K562 (cell line): ENCODE results near the gene MTOR. TPM values are rescaled to one million over a fixed set of nuclear protein-coding genes. Genes with fewer than 3 reads are reported as not detected.

Experiments
- ATAC-seq: fragments of 200-7000 bp; cut with Tn5 transposase; 3 replicates; pipeline ENCODE4 v1.9.1; 2020; ENCODE audit warnings: moderate library complexity
- BruUV-seq: library from RNA; stranded (reverse); fragments of 400-500 nt; replicated peaks from 2 replicates; lab custom pipeline; 2021; lab: Mats Ljungman, UMichigan
- CTCF ChIA-PET: fragments of 300-600 bp; formaldehyde crosslinking; extraction: SDS; loops from one replicate; lab custom pipeline; 2021; ENCODE audit warnings: low intra/inter-chr PET ratio; lab: Yijun Ruan, JAX
- POLR2A ChIA-PET: fragments of 300-600, 350-650 bp; sonication (Branson Sonifier 250); formaldehyde crosslinking; extraction: SDS; loops from one replicate; lab custom pipeline; 2021; ENCODE audit warnings: antibody characterized with exemption, inconsistent platforms; lab: Yijun Ruan, JAX
- DNase-seq, 4 experiments: peaks; one replicate each; pipeline versions ENCODE4 v3.0.0 to v3.0.0-alpha.2; 2011 to 2018; ENCODE audit warnings: low spot score in 3 of 4, mixed read lengths in 3 of 4; ENCODE audit errors: extremely low read depth in 1 of 4
- FAIRE-seq: peaks from 2 replicates; lab custom pipeline; 2011; peaks lifted over from hg19 to GRCh38; lab: Jason Lieb, UNC
- H2AFZ ChIP-seq: 2 replicates; pipeline ENCODE4 v1.6.0; 2011; ENCODE audit warnings: low read depth, low read length, control low read depth, inconsistent platforms
- H3K27ac ChIP-seq: fragments of 200-600 bp; 3 replicates; pipeline ENCODE4 v1.8.0; 2011; ENCODE audit warnings: low read depth, mild to moderate bottlenecking, control low read depth, inconsistent platforms, low read length, moderate library complexity, mixed read lengths; ENCODE audit errors: extremely low read depth
- H3K27me3 ChIP-seq, 2 experiments: fragments of 300-600 bp in 1 of 2; 2 replicates in 1 of 2; 3 replicates in 1 of 2; pipeline versions ENCODE4 v1.6.0 to v1.8.0; 2011; ENCODE audit warnings: inconsistent platforms in 2 of 2, low read length in 2 of 2, mild to moderate bottlenecking in 1 of 2, mixed read lengths in 1 of 2, moderate library complexity in 1 of 2; ENCODE audit not compliant: control insufficient read depth in 2 of 2, insufficient read depth in 2 of 2
- H3K36me3 ChIP-seq: fragments of 300-600 bp; 3 replicates; pipeline ENCODE4 v1.8.0; 2011; ENCODE audit warnings: mild to moderate bottlenecking, low read length, inconsistent platforms; ENCODE audit not compliant: control insufficient read depth, insufficient read depth
- H3K4me1 ChIP-seq, 2 experiments: fragments of 200-600 bp in 1 of 2; replicated peaks in 1 of 2; 2 replicates in 1 of 2; 3 replicates in 1 of 2; pipeline versions ENCODE4 v1.5.1 to v1.8.0; 2011; ENCODE audit warnings: inconsistent platforms in 2 of 2, low read length in 2 of 2, mild to moderate bottlenecking in 1 of 2, mixed read lengths in 1 of 2, moderate library complexity in 1 of 2; ENCODE audit not compliant: control insufficient read depth in 2 of 2, insufficient read depth in 2 of 2
- H3K4me2 ChIP-seq: 2 replicates; pipeline ENCODE4 v1.6.1; 2011; ENCODE audit warnings: low read length, control low read depth, inconsistent platforms, mixed read lengths; ENCODE audit not compliant: insufficient read depth
- H3K4me3 ChIP-seq: fragments of 200-600 bp; sonication (generic), shearing (Covaris generic); 2 replicates; pipeline ENCODE4 v1.5.1; 2016; ENCODE audit warnings: control low read depth, inconsistent platforms
- H3K79me2 ChIP-seq: fragments of 200-600 bp; 3 replicates; pipeline ENCODE4 v1.8.0; 2011; ENCODE audit warnings: low read length, inconsistent platforms; ENCODE audit not compliant: control insufficient read depth, insufficient read depth
- H3K9ac ChIP-seq, 2 experiments: 2 replicates each; pipeline versions ENCODE4 v1.6.0 to v1.6.1; 2011; ENCODE audit warnings: low read depth in 2 of 2, low read length in 2 of 2, control low read depth in 1 of 2, inconsistent platforms in 1 of 2, mild to moderate bottlenecking in 1 of 2, mixed read lengths in 1 of 2; ENCODE audit not compliant: insufficient read depth in 1 of 2
- H3K9me1 ChIP-seq: one replicate; pipeline ENCODE4 v1.6.0; 2011; ENCODE audit warnings: inconsistent platforms, mild to moderate bottlenecking, low read length, moderate library complexity; ENCODE audit not compliant: control insufficient read depth, insufficient read depth
- H3K9me3 ChIP-seq: replicated peaks from 2 replicates; pipeline ENCODE4 v1.5.1; 2011; ENCODE audit warnings: low read depth, low read length, inconsistent platforms; ENCODE audit not compliant: control insufficient read depth, insufficient read depth
- H4K20me1 ChIP-seq: replicated peaks from 2 replicates; pipeline ENCODE4 v1.6.1; 2011; ENCODE audit warnings: low read length, inconsistent platforms, mixed read lengths; ENCODE audit not compliant: control insufficient read depth, insufficient read depth
- CREB5 ChIP-seq: fragments of 250-450 bp; sonication (Bioruptor Pico); IDR thresholded peaks from 2 replicates; pipeline ENCODE4 v1.5.0; 2020; ENCODE audit warnings: mild to moderate bottlenecking
- ESRRA ChIP-seq: fragments of 450-650 bp; IDR thresholded peaks from 2 replicates; pipeline ENCODE4 v1.6.1; 2014; ENCODE audit warnings: low read depth, mild to moderate bottlenecking, moderate library complexity, borderline replicate concordance
- HLTF ChIP-seq: fragments of 450-650 bp; IDR thresholded peaks from 2 replicates; pipeline ENCODE4 v1.6.1; 2016
- ZHX1 ChIP-seq: fragments of 150-350 bp; conservative IDR thresholded peaks from 2 replicates; pipeline ENCODE4 v1.6.1; 2014; ENCODE audit warnings: low read length
- ZNF282 ChIP-seq: sonication (generic); formaldehyde crosslinking; IDR thresholded peaks from 2 replicates; pipeline ENCODE4 v1.8.1; 2023; ENCODE audit warnings: missing genetic modification reagents
- WGBS: fragments of 100-300 bp; shearing (Covaris generic); methylation state at CpG from one replicate; pipeline ENCODE4 v1.1.6; 2016; ENCODE audit warnings: low coverage, mixed read lengths; ENCODE audit not compliant: insufficient coverage; ENCODE audit errors: missing lambda C conversion rate; 5-methylcytosine and 5-hydroxymethylcytosine counted together
- in situ Hi-C: fragments of 300-500 bp; cut with MboI; formaldehyde crosslinking; loops from 4 replicates; pipeline ENCODE4 v1.15.0; 2018; ENCODE audit warnings: inconsistent platforms, mixed read lengths
- intact Hi-C: fragments of 100-400 bp; cut with micrococcal nuclease; formaldehyde crosslinking; loops from 2 replicates; pipeline ENCODE4 v1.14.2; 2022
- polyA plus RNA-seq, 8 experiments: library from polyadenylated mRNA; depleted of rRNA in 4 of 8; stranded (reverse) in 5 of 8; unstranded in 3 of 8; fragments of >200 nt; fragmentation: Nextera tagmentation in 2 of 8; fragmentation: Illumina TruSeq in 1 of 8; extraction: Ambion mirVana in 2 of 8; extraction: Trizol in 1 of 8; gene quantifications; 2 replicates each; pipeline versions ENCODE4 v1.2.1 to v1.2.3, GENCODE V29; 2011 to 2014; ENCODE audit warnings: inconsistent platforms in 1 of 8, missing spikeins in 1 of 8
- total RNA-seq, 7 experiments: library from RNA; depleted of rRNA in 6 of 7; stranded (reverse); fragments of >200 nt in 6 of 7; fragmentation: Illumina TruSeq in 2 of 7; extraction: Trizol in 2 of 7; gene quantifications; 2 replicates each; pipeline versions ENCODE4 v1.2.1 to v1.2.3, GENCODE V29; 2011 to 2021; ENCODE audit warnings: low replicate concordance in 1 of 7
- TF ChIP-seq, protein P1 (sequence below), 2 experiments: fragments of 450-650 bp in 1 of 2; sonication (generic) in 1 of 2; formaldehyde crosslinking; conservative IDR thresholded peaks; 2 replicates each; pipeline versions ENCODE4 v1.4.0 to v1.8.1; 2020 to 2022; ENCODE audit warnings: mild to moderate bottlenecking in 1 of 2, missing genetic modification reagents in 1 of 2

MTOR gene
- total and polyA plus RNA-seq, 9 of the 15 experiments (the other 6 are each of a cell fraction or from before 2014, with no cell fraction given): 11.4 to 71.4 (median 52.2) TPM

DNA sequence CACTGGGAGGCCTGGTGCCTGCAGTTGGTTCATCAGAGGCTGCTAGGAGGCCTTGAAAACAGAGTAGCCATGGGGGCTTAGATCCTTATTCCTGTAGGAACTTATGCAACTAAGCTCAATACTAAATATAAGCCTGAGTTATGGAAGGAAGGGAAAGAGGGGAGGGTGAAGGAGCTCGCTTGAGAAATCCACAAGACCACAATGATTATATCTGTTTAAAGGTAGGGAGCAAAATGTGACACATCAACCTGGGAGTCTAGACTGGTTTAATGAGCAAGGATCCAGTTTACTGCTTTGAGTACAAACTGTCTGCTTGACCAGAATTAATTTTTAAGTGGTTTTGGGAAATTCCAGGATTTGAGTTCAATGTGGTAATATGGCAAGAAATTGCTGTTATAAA is 93.6 kb downstream of the MTOR start:
- no peak overlapping the region for H3K27ac ChIP-seq
- no peak for ATAC-seq
- in situ Hi-C loops: no loop called here
- BruUV-seq: no TSS peak
- H3K9ac ChIP-seq: no peak overlapping the region
- peaks cover 28% of the 10 kb centered on the region; the same call in 2 of the 3 replicates for H3K36me3 ChIP-seq
- intact Hi-C loops: no loop called here
- H3K9me1 ChIP-seq: no peaks in the 10 kb centered on the region
- CTCF ChIA-PET: no interaction called here
- no peaks in the 10 kb centered on the region for H3K27me3 ChIP-seq
- no peaks in the 10 kb centered on the region for H3K9me3 ChIP-seq
- H3K4me3 ChIP-seq: no peak overlapping the region
- DNase-seq: no peak
- no peak overlapping the region for H2AFZ ChIP-seq
- H3K4me2 ChIP-seq: no peak overlapping the region
- no peaks in the 10 kb centered on the region for H3K4me1 ChIP-seq
- POLR2A ChIA-PET: interaction anchor here (0.6 to 1.4 kb wide), 4 partner anchors 11 to 66 kb away, joined by 3 to 5 read pairs (median 4); no protein-coding TSS in a partner anchor
- WGBS: 50% methylated on average over 1 of the region's 1 CpG
- H3K79me2 ChIP-seq: no peaks in the 10 kb centered on the region
- no peaks in the 10 kb centered on the region for H4K20me1 ChIP-seq
- FAIRE-seq: no peak
- no peak for TF ChIP-seq ESRRA
- TF ChIP-seq CREB5 (CRISPR knock-in tag): no peak
- no peak for TF ChIP-seq ZNF282 (CRISPR knock-in tag)
- TF ChIP-seq, protein P1, sequence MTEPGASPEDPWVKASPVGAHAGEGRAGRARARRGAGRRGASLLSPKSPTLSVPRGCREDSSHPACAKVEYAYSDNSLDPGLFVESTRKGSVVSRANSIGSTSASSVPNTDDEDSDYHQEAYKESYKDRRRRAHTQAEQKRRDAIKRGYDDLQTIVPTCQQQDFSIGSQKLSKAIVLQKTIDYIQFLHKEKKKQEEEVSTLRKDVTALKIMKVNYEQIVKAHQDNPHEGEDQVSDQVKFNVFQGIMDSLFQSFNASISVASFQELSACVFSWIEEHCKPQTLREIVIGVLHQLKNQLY (CRISPR knock-in tag; conservative IDR thresholded peaks at IDR 0.05): no peak
- TF ChIP-seq ZHX1: no peak
- TF ChIP-seq HLTF: no peak
